ENCODE measurements around the gene TMC6.

- TF ChIP-seq CTCF (conservative IDR thresholded peaks at IDR 0.05; ENCODE audit: low read depth in 2 of 2) (no peak), EZH2 (IDR thresholded peaks at IDR 0.05; ENCODE audit: low read depth, unreplicated experiment) (no peak), POLR2AphosphoS5 (IDR thresholded peaks at IDR 0.05; ENCODE audit: low read depth) (no peak), REST (IDR thresholded peaks at IDR 0.05; ENCODE audit: unreplicated experiment) (no peak), EZH2phosphoT487 (IDR thresholded peaks at IDR 0.05; ENCODE audit: unreplicated experiment) (no peak), JUNB (IDR thresholded peaks at IDR 0.05; ENCODE audit: unreplicated experiment) (no peak), CREB1 (CRISPR knock-in tag; IDR thresholded peaks at IDR 0.05; ENCODE audit: low read depth) (no peak), ETS1 (IDR thresholded peaks at IDR 0.05) (no peak), ZNF114 (CRISPR knock-in tag; IDR thresholded peaks at IDR 0.05) (no peak), STAT1 (IDR thresholded peaks at IDR 0.05; ENCODE audit: unreplicated experiment) (no peak)
These were observed 33.5 kb downstream of the TMC6 start for GRCh38 chr17:78095035-78095434.
